DMS 273 (cell line): Measurements from ENCODE around the gene HAUS3.
A peak's percentile ranks its signal among the peaks of the same experiment; 100 is the strongest.

Experiments used
- DNase-seq: peaks from one replicate; lab custom pipeline; 2025; ENCODE audit not compliant: unreplicated experiment; lab: John Stamatoyannopoulos, UW

HAUS3 gene

GRCh38 chr4:2252530-2253091 lies 10.7 kb upstream of the HAUS3 start:
- no peak for DNase-seq

DNA sequence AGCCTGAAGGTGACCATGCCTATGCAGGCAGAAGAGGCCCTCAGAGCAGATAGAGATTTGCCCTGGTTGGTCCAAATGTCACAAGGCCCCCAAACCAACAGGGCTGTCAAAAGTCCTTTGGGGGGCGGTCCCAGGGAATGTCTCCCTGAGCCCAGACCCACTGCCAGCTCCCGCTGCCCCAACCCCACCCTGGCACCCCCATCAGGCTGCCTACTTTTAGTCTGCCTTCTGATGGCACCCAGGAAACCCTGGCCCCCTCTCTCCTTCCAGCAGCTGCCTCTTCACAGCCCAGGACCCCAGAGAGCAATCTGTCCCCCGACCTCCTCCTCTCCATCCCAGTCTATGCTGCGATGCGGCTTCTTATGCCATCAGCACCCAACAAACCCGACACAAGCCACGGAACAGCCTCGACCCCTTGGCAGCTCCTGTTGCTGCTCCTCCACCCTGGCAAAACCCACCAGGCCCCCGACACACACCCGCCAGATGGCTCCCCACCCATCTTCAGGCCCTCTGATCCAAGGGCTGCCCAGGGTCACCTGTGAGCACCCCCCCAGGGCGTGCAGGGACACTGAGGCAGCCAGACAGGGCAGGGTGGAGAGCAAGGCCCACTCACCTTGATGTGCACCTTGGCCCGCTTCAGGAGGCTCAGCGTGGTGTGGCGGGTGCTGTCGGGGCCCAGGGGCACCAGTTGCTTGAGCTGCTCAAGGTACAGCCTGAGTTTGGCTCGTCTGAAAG lies 10.0 kb upstream of the HAUS3 start:
- DNase-seq, result no peak

DNA sequence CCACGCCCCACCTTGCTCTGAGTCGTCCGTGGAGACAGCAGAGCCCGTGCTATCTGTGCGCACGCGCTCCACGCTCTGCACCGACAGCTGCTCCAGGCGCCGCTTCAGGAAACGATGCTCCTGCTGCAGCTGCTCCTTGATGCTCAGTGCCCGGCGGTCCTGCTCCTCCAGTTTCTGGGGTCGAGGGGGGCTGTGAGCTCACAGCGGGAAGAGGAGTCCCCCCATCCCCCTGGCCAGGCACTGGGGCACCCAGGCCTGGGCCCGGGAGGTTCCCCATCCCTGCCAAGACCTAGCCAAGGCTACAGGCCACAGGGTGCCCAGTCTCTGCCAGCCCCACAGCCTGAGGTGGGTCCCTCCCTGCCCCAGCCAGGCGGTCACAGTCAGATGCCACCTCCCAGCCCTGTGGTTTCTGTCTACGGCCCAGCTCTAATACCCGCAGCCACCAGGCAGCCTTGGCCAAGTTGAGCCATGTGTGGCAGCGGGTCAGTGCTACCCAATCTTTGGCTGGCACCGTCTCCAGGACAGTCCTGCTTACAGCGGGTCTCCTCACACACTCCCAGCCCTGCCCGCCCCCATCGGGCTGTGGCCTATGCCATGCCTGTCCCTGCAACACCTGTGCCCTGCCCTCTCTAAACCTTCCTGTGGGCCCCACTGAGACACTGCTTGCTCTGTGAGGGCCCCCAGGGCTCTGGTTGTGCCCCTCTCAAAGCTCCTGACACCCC lies 9.3 kb upstream of the HAUS3 start:
- DNase-seq, result no peak

GRCh38 chr4:2250357-2251072 lies 8.6 kb upstream of the HAUS3 start:
- DNase-seq, result no peak

DNA sequence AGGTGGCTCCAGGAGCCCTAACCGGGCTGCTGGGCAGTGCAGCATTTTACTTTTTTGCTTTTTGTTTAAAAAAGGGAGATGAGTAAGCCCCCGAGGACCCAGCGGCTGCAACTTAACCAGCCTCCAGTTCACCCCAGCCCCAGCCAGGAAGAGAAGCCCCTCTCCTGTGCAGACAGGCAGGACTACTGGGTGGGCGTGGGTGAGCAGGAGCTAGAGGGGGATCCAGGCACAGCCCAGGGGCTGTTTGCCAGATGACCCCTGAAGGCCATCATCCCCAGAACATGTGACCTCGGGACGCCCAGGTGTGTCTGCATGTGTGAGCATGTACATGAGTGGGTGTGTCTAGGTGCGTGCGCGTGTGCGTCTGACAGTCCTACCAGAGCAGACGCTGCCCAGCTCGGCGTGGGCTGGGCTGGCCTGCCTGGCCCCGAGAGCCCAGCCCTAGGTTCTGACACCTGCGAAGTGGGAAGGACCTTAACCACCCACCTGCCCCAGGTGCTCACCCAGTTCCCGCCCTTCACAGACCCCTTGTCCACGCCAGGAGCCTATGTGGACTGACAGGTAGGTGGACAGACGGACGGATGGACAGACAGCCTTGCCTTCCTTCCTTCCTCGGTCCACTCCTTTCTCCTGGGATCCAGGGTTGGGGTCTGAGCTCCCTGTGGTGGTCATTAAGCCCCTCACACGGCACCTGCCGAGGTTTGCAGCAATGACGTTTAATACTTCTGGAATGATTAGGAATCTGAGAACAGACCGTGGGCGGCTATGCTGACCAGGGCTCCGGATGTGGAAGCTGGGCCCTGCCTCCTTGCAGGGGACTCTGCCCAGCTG lies 7.8 kb upstream of the HAUS3 start:
- DNase-seq, result no peak

GRCh38 chr4:2248821-2249261 lies 6.9 kb upstream of the HAUS3 start:
- DNase-seq, result no peak

- no peak for DNase-seq
Observed at GRCh38 chr4:2248044-2248780, 6.3 kb upstream of the HAUS3 start.

- DNase-seq, result no peak
Observed at GRCh38 chr4:2247128-2248043, 5.5 kb upstream of the HAUS3 start.

GRCh38 chr4:2246384-2247127 lies 4.6 kb upstream of the HAUS3 start:
- DNase-seq, result no peak

DNA sequence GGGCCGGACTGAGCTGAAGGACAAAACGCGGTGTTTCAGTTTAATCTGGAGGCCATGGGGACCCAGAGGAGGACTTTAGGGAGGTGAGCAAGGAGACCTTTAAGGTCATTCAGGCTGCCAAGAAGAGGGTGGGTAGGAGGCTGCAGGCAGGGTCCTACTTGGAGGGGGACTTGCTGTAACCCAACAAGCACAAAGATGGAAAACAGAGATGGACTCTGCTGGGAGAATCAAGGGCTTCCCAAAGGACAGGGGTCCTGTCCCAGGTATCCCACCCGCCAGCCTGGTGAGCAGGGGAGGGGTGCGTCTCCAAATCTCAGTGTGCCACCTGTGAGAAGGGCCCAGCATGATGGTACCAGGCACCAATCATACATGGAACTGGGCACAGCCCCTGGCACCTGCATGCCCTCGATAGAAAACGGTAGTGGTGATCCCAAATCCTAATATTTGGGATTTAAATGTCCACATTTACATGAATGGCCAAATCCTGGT lies 3.9 kb upstream of the HAUS3 start:
- no peak for DNase-seq

DNA sequence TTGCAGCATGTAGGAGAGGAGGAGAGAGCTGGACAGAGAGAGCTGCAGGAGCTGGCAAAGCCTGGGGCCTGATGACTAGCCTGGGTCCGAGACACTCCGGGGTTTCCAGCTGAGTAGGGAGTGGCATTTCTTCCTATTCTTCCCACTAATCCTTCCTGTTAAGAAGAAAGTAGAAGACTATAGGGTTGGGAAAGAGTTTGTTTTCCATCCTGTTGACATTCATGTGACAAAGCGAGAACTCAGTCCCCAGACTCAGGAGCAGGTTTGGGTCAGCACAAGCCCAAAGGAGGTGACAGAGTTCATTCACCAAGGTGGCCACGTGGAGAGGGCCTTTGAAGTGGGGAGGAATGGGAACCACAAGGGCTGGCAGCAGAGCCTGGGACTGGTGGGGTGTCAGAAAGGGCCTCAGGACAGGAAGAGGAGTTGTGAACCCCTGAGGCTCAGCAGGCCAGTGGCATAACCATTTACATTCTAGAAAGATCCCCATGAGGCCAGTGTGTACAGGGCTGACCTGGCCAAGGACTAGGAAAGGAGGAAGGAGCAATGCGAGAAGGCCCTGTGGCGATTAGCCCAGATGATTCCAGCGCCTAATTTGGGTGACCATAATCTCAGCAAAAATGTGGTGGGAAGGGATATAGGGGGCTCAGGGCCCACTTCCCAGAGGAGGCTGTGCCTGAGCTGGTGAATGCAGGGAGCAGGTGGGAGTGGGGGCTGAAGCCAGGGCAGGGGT lies 3.3 kb upstream of the HAUS3 start:
- no peak for DNase-seq

DNA sequence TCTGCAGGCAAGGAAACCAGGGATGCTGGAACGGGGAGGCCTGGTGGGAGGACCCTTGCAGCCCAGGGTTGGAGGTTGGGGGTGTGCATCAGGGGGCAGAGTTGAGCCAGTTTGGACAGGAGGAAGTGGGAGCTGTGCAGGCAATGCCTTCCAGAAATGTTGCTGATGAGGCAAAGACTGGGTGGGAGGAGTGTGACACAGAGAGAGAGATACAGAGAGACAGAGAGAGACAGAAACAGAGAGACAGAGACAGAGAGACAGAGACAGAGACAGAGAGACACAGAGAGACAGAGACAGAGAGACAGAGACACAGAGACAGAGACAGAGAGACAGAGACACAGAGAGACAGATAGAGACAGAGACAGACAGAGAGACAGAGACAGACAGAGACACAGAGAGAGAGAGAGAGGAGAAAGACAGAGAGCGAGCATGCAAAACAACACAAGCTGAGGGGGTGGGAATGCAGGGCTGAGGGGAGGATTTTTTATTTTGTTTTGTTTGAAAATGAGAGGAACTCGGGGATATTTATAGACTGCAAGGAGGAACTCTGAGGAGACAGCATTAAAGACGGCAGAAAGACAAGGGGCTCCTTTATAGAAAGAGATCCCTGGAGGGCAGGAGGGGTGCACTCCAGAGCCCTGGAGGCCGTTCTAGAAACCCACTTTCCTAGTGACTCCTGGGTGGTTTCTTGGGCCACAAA lies 1.9 kb upstream of the HAUS3 start:
- DNase-seq, result peak; percentile 42

DNA sequence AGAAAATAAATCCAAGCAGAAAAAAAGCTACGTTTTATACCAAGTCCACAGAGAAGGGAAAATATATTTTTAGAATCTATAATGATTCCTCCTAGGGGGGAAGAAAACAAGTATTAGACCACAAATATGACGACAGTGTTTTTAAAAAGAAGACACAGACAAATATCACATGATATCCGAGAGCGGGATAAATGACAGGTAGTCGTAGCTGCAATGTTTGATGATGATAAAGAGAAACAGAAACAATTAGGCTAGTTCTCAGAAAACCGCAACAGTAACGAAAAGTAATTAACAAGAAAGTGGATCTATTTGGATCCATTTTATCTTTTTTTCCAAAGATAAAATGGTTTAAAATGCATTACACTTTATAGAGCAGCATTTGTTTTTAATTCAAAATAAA lies 918 bp downstream of the HAUS3 start:
- DNase-seq, result no peak

GRCh38 chr4:2236944-2237666 lies 4.8 kb downstream of the HAUS3 start:
- DNase-seq, result no peak

DNA sequence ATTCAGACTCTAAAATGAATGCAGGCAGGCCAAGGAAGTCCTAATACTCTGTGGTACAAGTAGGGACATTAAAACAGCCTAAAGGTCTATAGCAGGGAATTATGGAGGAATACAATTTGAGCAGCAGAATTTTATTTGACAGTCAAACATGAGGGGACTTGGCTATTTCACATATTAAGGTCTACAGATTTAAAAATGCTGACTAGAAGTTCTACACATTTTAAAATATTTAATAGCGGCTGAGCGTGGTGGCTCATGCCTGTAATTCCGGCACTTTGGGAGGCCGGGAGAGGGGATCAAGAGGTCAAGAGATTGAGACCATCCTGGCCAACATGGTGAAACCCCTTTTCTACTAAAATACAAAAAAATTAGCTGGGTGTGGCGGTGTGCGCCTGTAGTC lies 10.8 kb downstream of the HAUS3 start:
- DNase-seq, result no peak

DNA sequence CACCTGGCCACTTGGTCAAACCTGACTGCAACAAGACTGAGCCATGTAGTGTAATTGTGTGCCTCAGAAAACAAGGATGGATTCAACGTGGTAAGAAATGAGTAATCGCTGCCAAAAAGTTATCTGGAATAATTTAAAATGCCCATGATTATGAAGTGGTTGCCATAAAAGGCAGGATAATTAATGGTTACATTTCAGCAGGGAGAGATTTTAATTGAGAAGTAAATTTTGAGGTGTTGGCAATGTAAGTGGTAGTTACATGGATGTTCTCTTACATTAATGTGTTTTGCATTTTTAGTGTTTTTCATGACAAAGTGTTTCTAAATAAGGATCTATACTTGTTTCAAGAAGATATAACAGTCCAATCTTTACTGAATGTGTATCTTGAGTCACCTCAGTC lies 15.7 kb downstream of the HAUS3 start:
- no peak for DNase-seq
